ENCODE data around the gene CSAD. TPM values are rescaled to one million over a fixed set of nuclear protein-coding genes. Genes with fewer than 3 reads are reported as not detected.

CSAD gene
- total and polyA plus RNA-seq, 2 of the 13 experiments (the other 11 are each of a cell fraction or from before 2014, with no cell fraction given) = 7.2 to 23.5 TPM

DNA sequence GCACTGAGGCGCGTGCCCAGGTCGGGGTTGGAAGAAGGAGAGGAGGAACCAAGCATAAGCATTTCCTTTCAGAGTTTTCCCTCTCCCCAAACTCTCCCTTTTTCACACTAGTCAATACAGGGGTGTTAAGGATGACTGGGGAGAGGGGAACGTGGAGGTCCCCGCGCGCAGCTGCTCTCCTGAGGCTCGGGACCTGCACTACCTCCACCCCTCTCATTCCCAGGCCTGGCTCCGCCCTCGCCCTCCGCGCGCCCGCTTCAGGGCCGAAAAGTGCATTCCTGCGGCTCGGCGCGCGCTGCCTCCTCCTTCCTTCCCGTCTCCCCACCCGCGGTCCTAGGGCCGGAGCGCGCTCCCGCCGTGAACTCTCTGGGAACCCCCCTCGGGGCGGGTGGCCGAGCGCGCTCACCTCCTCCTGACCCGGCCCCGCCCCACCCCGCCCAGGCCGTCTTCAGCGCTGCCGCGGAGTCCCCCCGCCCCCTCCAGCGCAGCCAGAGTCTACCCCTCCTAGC lies 40.0 kb upstream of the CSAD start (continued):
- TF ChIP-seq, protein P1, sequence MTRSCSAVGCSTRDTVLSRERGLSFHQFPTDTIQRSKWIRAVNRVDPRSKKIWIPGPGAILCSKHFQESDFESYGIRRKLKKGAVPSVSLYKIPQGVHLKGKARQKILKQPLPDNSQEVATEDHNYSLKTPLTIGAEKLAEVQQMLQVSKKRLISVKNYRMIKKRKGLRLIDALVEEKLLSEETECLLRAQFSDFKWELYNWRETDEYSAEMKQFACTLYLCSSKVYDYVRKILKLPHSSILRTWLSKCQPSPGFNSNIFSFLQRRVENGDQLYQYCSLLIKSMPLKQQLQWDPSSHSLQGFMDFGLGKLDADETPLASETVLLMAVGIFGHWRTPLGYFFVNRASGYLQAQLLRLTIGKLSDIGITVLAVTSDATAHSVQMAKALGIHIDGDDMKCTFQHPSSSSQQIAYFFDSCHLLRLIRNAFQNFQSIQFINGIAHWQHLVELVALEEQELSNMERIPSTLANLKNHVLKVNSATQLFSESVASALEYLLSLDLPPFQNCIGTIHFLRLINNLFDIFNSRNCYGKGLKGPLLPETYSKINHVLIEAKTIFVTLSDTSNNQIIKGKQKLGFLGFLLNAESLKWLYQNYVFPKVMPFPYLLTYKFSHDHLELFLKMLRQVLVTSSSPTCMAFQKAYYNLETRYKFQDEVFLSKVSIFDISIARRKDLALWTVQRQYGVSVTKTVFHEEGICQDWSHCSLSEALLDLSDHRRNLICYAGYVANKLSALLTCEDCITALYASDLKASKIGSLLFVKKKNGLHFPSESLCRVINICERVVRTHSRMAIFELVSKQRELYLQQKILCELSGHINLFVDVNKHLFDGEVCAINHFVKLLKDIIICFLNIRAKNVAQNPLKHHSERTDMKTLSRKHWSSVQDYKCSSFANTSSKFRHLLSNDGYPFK (CRISPR knock-in tag; IDR thresholded peaks at IDR 0.05; ENCODE audit: borderline replicate concordance) = no peak
- TF ChIP-seq SAP130 (CRISPR knock-in tag; IDR thresholded peaks at IDR 0.05; ENCODE audit: low read depth) (peak; percentile 62; the same call in 1 of the 2 replicates), POGZ (CRISPR knock-in tag; IDR thresholded peaks at IDR 0.05) (0 out of 2 replicates have a peak, but pooled peaks have one; percentile 7), KAT7 (CRISPR knock-in tag; IDR thresholded peaks at IDR 0.05; ENCODE audit: borderline replicate concordance) (peak; percentile 75; the same call in 1 of the 2 replicates), NFKB2 (CRISPR knock-in tag; IDR thresholded peaks at IDR 0.05; ENCODE audit: borderline replicate concordance) (no peak), ZNF280D (CRISPR knock-in tag; IDR thresholded peaks at IDR 0.05) (no peak), STAG1 (CRISPR knock-in tag; IDR thresholded peaks at IDR 0.05) (no peak), ZNF605 (CRISPR knock-in tag; IDR thresholded peaks at IDR 0.05) (peak; percentile 16; the same call in 1 of the 2 replicates), MTF2 (CRISPR knock-in tag; IDR thresholded peaks at IDR 0.05; ENCODE audit: borderline replicate concordance) (peak; percentile 4; the same call in 1 of the 2 replicates), ZFP37 (CRISPR knock-in tag; IDR thresholded peaks at IDR 0.05; ENCODE audit: borderline replicate concordance) (no peak), ZNF431 (CRISPR knock-in tag; IDR thresholded peaks at IDR 0.05; ENCODE audit: borderline replicate concordance, low read depth) (0 out of 2 replicates have a peak, but pooled peaks have one; percentile 57), DRAP1 (CRISPR knock-in tag; IDR thresholded peaks at IDR 0.05) (0 out of 2 replicates have a peak, but pooled peaks have one; percentile 27), TCF7L2 (IDR thresholded peaks at IDR 0.05; ENCODE audit: low read depth, low read length) (no peak), HNRNPK (IDR thresholded peaks at IDR 0.05; ENCODE audit: low read depth, low read length, poor library complexity, severe bottlenecking) (peak; percentile 39), THRA (CRISPR knock-in tag; IDR thresholded peaks at IDR 0.05; ENCODE audit: borderline replicate concordance) (peak; percentile 31; the same call in 1 of the 2 replicates), CBFB (CRISPR knock-in tag; IDR thresholded peaks at IDR 0.05) (peak; percentile 48; the same call in 1 of the 2 replicates), MED8 (CRISPR knock-in tag; IDR thresholded peaks at IDR 0.05; ENCODE audit: insufficient replicate concordance) (no peak)
- TF ChIP-seq, protein P2, sequence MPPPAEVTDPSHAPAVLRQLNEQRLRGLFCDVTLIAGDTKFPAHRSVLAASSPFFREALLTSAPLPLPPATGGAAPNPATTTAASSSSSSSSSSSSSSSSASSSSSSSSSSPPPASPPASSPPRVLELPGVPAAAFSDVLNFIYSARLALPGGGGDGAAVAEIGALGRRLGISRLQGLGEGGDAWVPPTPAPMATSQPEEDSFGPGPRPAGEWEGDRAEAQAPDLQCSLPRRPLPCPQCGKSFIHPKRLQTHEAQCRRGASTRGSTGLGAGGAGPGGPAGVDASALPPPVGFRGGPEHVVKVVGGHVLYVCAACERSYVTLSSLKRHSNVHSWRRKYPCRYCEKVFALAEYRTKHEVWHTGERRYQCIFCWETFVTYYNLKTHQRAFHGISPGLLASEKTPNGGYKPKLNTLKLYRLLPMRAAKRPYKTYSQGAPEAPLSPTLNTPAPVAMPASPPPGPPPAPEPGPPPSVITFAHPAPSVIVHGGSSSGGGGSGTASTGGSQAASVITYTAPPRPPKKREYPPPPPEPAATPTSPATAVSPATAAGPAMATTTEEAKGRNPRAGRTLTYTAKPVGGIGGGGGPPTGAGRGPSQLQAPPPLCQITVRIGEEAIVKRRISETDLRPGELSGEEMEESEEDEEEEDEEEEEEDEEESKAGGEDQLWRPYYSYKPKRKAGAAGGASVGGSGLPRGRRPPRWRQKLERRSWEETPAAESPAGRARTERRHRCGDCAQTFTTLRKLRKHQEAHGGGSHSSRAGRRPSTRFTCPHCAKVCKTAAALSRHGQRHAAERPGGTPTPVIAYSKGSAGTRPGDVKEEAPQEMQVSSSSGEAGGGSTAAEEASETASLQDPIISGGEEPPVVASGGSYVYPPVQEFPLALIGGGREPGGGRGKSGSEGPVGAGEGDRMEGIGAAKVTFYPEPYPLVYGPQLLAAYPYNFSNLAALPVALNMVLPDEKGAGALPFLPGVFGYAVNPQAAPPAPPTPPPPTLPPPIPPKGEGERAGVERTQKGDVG (CRISPR knock-in tag; IDR thresholded peaks at IDR 0.05; ENCODE audit: borderline replicate concordance) = no peak

Measured in HepG2 (cell line).